GM19099 (cell line): ENCODE measurements around the gene OTOG.

Experiments
- POLR2A ChIP-seq: IDR thresholded peaks from 3 replicates; pipeline ENCODE4 v1.6.1; 2011; ENCODE audit warnings: low read depth; ENCODE audit not compliant: insufficient read length; ENCODE audit errors: extremely low read depth

Gene OTOG

GRCh38 chr11:17593466-17594245, 46.6 kb downstream of the OTOG start:
- no peak for TF ChIP-seq POLR2A

GRCh38 chr11:17594686-17595192, 47.7 kb downstream of the OTOG start:
- no peak for TF ChIP-seq POLR2A

GRCh38 chr11:17595526-17596309, 48.7 kb downstream of the OTOG start:
- no peak for TF ChIP-seq POLR2A

- no peak for TF ChIP-seq POLR2A
Measured at GRCh38 chr11:17596310-17596669, 49.2 kb downstream of the OTOG start.

GRCh38 chr11:17596711-17597110, 49.7 kb downstream of the OTOG start:
- no peak for TF ChIP-seq POLR2A

GRCh38 chr11:17597770-17598169, 50.7 kb downstream of the OTOG start:
- TF ChIP-seq POLR2A, result no peak

GRCh38 chr11:17598700-17599459, 51.8 kb downstream of the OTOG start:
- TF ChIP-seq POLR2A, result no peak

GRCh38 chr11:17599460-17599925, 52.4 kb downstream of the OTOG start:
- no peak for TF ChIP-seq POLR2A

GRCh38 chr11:17600316-17601255, 53.5 kb downstream of the OTOG start:
- TF ChIP-seq POLR2A, result no peak

GRCh38 chr11:17601256-17601671, 54.2 kb downstream of the OTOG start:
- TF ChIP-seq POLR2A, result no peak

GRCh38 chr11:17601676-17602075, 54.6 kb downstream of the OTOG start:
- TF ChIP-seq POLR2A, result no peak

GRCh38 chr11:17602105-17603001, 55.3 kb downstream of the OTOG start:
- no peak for TF ChIP-seq POLR2A
